Measurements from ENCODE around the gene ABHD17B.

DNA sequence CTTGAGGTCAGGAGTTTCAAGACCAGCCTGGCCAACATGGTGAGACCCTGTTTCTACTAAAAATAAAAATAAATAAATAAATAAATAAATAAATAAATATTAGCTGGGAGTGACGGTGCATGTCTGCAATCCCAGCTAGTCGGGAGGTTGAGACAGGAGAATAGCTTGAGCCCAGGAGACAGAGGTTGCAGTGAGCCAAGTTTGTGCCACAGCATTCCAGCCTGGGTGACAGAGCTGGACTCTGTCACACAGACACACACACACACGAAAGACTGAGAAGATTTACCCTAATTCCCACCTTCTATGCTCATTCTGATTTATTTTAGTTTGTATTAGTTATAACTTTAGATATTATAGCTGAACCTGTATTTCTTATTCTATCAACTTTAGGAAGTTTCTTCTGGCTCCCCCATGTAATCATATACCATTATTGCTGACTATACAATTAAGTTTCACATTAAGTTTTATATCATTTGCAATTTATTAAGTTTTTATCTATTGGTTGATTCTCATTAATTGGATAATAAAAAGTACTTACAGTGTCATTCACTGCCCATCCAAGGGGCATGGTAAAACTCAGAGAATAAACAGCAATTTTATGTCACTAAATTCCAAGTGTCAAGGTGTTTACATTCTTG is 20.8 kb downstream of the ABHD17B start:
- no peak for TF ChIP-seq POLR2A (IDR thresholded peaks at IDR 0.05; ENCODE audit: low read length)
- no peak for TF ChIP-seq GATA1 (IDR thresholded peaks at IDR 0.05; ENCODE audit: low read depth, low read length)
